Measurements from ENCODE around the gene DPF1. TPM values are rescaled to one million over a fixed set of nuclear protein-coding genes. Genes with fewer than 3 reads are reported as not detected.

The DPF1 gene
- total RNA-seq, 1 experiment from 2014 or later: 2.5 TPM

- peak overlapping the region; percentile 38 for H3K4me2 ChIP-seq (ENCODE audit: low read depth, low read length, poor library complexity, severe bottlenecking)
- no peak overlapping the region for H3K4me3 ChIP-seq (ENCODE audit: low read length)
- DNase-seq: no peak
- peaks cover 24% of the 10 kb centered on the region for H3K4me1 ChIP-seq (ENCODE audit: low read length)
- H4K20me1 ChIP-seq (ENCODE audit: insufficient read depth, low read depth, low read length): no peaks in the 10 kb centered on the region
- H3K9ac ChIP-seq (ENCODE audit: low read length): no peak overlapping the region
- H2AFZ ChIP-seq (ENCODE audit: low read length): no peak overlapping the region
- H3K27ac ChIP-seq (ENCODE audit: low read length): peak overlapping the region; percentile 0; the same call in 1 of the 2 replicates
- H3K9me2 ChIP-seq (replicated peaks; ENCODE audit: insufficient read depth, low read length): no peaks in the 10 kb centered on the region
- no peaks in the 10 kb centered on the region for H3K27me3 ChIP-seq (ENCODE audit: low read length)
- H3K9me3 ChIP-seq (ENCODE audit: low read length): no peaks in the 10 kb centered on the region
- no peaks in the 10 kb centered on the region for H3K79me2 ChIP-seq (ENCODE audit: low read length)
- 0 out of 2 replicates have a peak, but pooled peaks cover 5% of the 10 kb centered on the region for H3K36me3 ChIP-seq (ENCODE audit: insufficient read depth, low read length)
Observed at GRCh38 chr19:38168637-38169036, 55.4 kb downstream of the DPF1 start.

GRCh38 chr19:38165335-38165734 lies 58.7 kb downstream of the DPF1 start:
- Histone ChIP-seq H3K9ac (ENCODE audit: low read length) (no peak overlapping the region), H3K9me2 (replicated peaks; ENCODE audit: insufficient read depth, low read length) (no peaks in the 10 kb centered on the region), H3K36me3 (ENCODE audit: insufficient read depth, low read length) (peaks cover 22% of the 10 kb centered on the region), H3K27me3 (ENCODE audit: low read length) (no peaks in the 10 kb centered on the region), H3K4me2 (ENCODE audit: low read depth, low read length, poor library complexity, severe bottlenecking) (no peak overlapping the region), H2AFZ (ENCODE audit: low read length) (no peak overlapping the region), H3K79me2 (ENCODE audit: low read length) (no peaks in the 10 kb centered on the region), H3K4me1 (ENCODE audit: low read length) (peaks cover 24% of the 10 kb centered on the region), H3K4me3 (ENCODE audit: low read length) (no peak overlapping the region), H3K27ac (ENCODE audit: low read length) (no peak overlapping the region), H4K20me1 (ENCODE audit: insufficient read depth, low read depth, low read length) (no peaks in the 10 kb centered on the region), H3K9me3 (ENCODE audit: low read length) (no peaks in the 10 kb centered on the region)
- no peak for DNase-seq

- Histone ChIP-seq H3K9me2 (replicated peaks; ENCODE audit: insufficient read depth, low read length) (no peaks in the 10 kb centered on the region), H3K9ac (ENCODE audit: low read length) (no peak overlapping the region), H3K4me3 (ENCODE audit: low read length) (no peak overlapping the region), H2AFZ (ENCODE audit: low read length) (no peak overlapping the region), H3K4me2 (ENCODE audit: low read depth, low read length, poor library complexity, severe bottlenecking) (no peak overlapping the region), H3K36me3 (ENCODE audit: insufficient read depth, low read length) (peaks cover 22% of the 10 kb centered on the region), H3K27me3 (ENCODE audit: low read length) (no peaks in the 10 kb centered on the region), H3K9me3 (ENCODE audit: low read length) (no peaks in the 10 kb centered on the region), H4K20me1 (ENCODE audit: insufficient read depth, low read depth, low read length) (no peaks in the 10 kb centered on the region), H3K27ac (ENCODE audit: low read length) (no peak overlapping the region), H3K79me2 (ENCODE audit: low read length) (no peaks in the 10 kb centered on the region), H3K4me1 (ENCODE audit: low read length) (peaks cover 24% of the 10 kb centered on the region)
- DNase-seq: no peak
Observed at GRCh38 chr19:38164526-38164925, 59.5 kb downstream of the DPF1 start.

- Histone ChIP-seq H3K9ac (ENCODE audit: low read length) (no peak overlapping the region), H3K9me2 (replicated peaks; ENCODE audit: insufficient read depth, low read length) (no peaks in the 10 kb centered on the region), H4K20me1 (ENCODE audit: insufficient read depth, low read depth, low read length) (no peaks in the 10 kb centered on the region), H3K4me1 (ENCODE audit: low read length) (peaks cover 21% of the 10 kb centered on the region), H3K27ac (ENCODE audit: low read length) (no peak overlapping the region), H2AFZ (ENCODE audit: low read length) (no peak overlapping the region), H3K36me3 (ENCODE audit: insufficient read depth, low read length) (peaks cover 26% of the 10 kb centered on the region), H3K79me2 (ENCODE audit: low read length) (no peaks in the 10 kb centered on the region), H3K9me3 (ENCODE audit: low read length) (no peaks in the 10 kb centered on the region), H3K4me2 (ENCODE audit: low read depth, low read length, poor library complexity, severe bottlenecking) (no peak overlapping the region), H3K27me3 (ENCODE audit: low read length) (no peaks in the 10 kb centered on the region), H3K4me3 (ENCODE audit: low read length) (no peak overlapping the region)
- DNase-seq: no peak
Observed at GRCh38 chr19:38163419-38164290, 60.4 kb downstream of the DPF1 start.

- Histone ChIP-seq H3K4me3 (ENCODE audit: low read length) (no peak overlapping the region), H3K9me2 (replicated peaks; ENCODE audit: insufficient read depth, low read length) (no peaks in the 10 kb centered on the region), H3K79me2 (ENCODE audit: low read length) (no peaks in the 10 kb centered on the region), H3K9ac (ENCODE audit: low read length) (no peak overlapping the region), H3K27ac (ENCODE audit: low read length) (no peak overlapping the region), H3K27me3 (ENCODE audit: low read length) (no peaks in the 10 kb centered on the region), H3K36me3 (ENCODE audit: insufficient read depth, low read length) (peaks cover 31% of the 10 kb centered on the region), H3K4me1 (ENCODE audit: low read length) (peaks cover 11% of the 10 kb centered on the region), H3K9me3 (ENCODE audit: low read length) (no peaks in the 10 kb centered on the region), H2AFZ (ENCODE audit: low read length) (no peak overlapping the region), H3K4me2 (ENCODE audit: low read depth, low read length, poor library complexity, severe bottlenecking) (no peak overlapping the region), H4K20me1 (ENCODE audit: insufficient read depth, low read depth, low read length) (no peaks in the 10 kb centered on the region)
- DNase-seq: peak; percentile 44
Observed at GRCh38 chr19:38162632-38163031, 61.4 kb downstream of the DPF1 start.

- no peaks in the 10 kb centered on the region for H3K79me2 ChIP-seq (ENCODE audit: low read length)
- no peaks in the 10 kb centered on the region for H3K9me3 ChIP-seq (ENCODE audit: low read length)
- no peak overlapping the region for H3K4me2 ChIP-seq (ENCODE audit: low read depth, low read length, poor library complexity, severe bottlenecking)
- H3K27ac ChIP-seq (ENCODE audit: low read length): no peak overlapping the region
- H3K36me3 ChIP-seq (ENCODE audit: insufficient read depth, low read length): peaks cover 36% of the 10 kb centered on the region
- H3K4me1 ChIP-seq (ENCODE audit: low read length): peaks cover 5% of the 10 kb centered on the region
- H3K27me3 ChIP-seq (ENCODE audit: low read length): no peaks in the 10 kb centered on the region
- H2AFZ ChIP-seq (ENCODE audit: low read length): no peak overlapping the region
- no peak overlapping the region for H3K9ac ChIP-seq (ENCODE audit: low read length)
- no peak overlapping the region for H3K4me3 ChIP-seq (ENCODE audit: low read length)
- no peak for DNase-seq
- H4K20me1 ChIP-seq (ENCODE audit: insufficient read depth, low read depth, low read length): no peaks in the 10 kb centered on the region
- no peaks in the 10 kb centered on the region for H3K9me2 ChIP-seq (replicated peaks; ENCODE audit: insufficient read depth, low read length)
Observed at GRCh38 chr19:38162094-38162493, 61.9 kb downstream of the DPF1 start.

Small RNA genes lying within 50 kb of the gene (small RNA-seq; reads per million reads assigned to genes)
- gene RN7SL663P: not detected

Other genes with a start within 250 kb of the DPF1 start
- not detected in 2 replicates for gene PPP1R14A, start 32.2 kb upstream of the DPF1 start, total RNA-seq (2014; rRNA removed; shearing (Covaris generic); ENCODE audit: low replicate concordance)
- gene SPINT2, start 40.4 kb upstream of the DPF1 start, total RNA-seq (2014; rRNA removed; shearing (Covaris generic); ENCODE audit: low replicate concordance): 0.22 and 1.7 TPM in 2 replicates
- not detected in 2 replicates for gene C19orf33, start 80.0 kb upstream of the DPF1 start, total RNA-seq (2014; rRNA removed; shearing (Covaris generic); ENCODE audit: low replicate concordance)
- 31.0 and 58.0 TPM in 2 replicates for gene YIF1B, start 91.7 kb upstream of the DPF1 start, total RNA-seq (2014; rRNA removed; shearing (Covaris generic); ENCODE audit: low replicate concordance)
- not detected in 2 replicates for gene KCNK6, start 95.6 kb upstream of the DPF1 start, total RNA-seq (2014; rRNA removed; shearing (Covaris generic); ENCODE audit: low replicate concordance)
- gene CATSPERG, start 111.6 kb upstream of the DPF1 start, total RNA-seq (2014; rRNA removed; shearing (Covaris generic); ENCODE audit: low replicate concordance): 4.3 and 14.6 TPM in 2 replicates
- gene PSMD8, start 150.3 kb upstream of the DPF1 start, total RNA-seq (2014; rRNA removed; shearing (Covaris generic); ENCODE audit: low replicate concordance): 188 and 199 TPM in 2 replicates
- not detected in 2 replicates for gene GGN, start 163.8 kb upstream of the DPF1 start, total RNA-seq (2014; rRNA removed; shearing (Covaris generic); ENCODE audit: low replicate concordance)
- gene SPRED3, start 164.5 kb upstream of the DPF1 start, total RNA-seq (2014; rRNA removed; shearing (Covaris generic); ENCODE audit: low replicate concordance): 0.07 and 0.11 TPM in 2 replicates
- 12.8 and 21.4 TPM in 2 replicates for gene FAM98C, start 178.9 kb upstream of the DPF1 start, total RNA-seq (2014; rRNA removed; shearing (Covaris generic); ENCODE audit: low replicate concordance)
- gene RASGRP4, start 202.0 kb upstream of the DPF1 start, total RNA-seq (2014; rRNA removed; shearing (Covaris generic); ENCODE audit: low replicate concordance): 0.14 and 0.15 TPM in 2 replicates
- 0.45 and 1.3 TPM in 2 replicates for gene RYR1, start 209.5 kb upstream of the DPF1 start, total RNA-seq (2014; rRNA removed; shearing (Covaris generic); ENCODE audit: low replicate concordance)

Measured in Karpas-422 (cell line).